Sigmoid colon (tissue), 3 donors: ENCODE results near the gene CBFA2T3.

Experiments
- POLR2A ChIP-seq, 2 donors: fragments of 450-650 bp; IDR thresholded peaks; one replicate each; pipeline ENCODE4 v1.6.1; 2016; ENCODE audit warnings: antibody characterized with exemption in 2 of 2, mild to moderate bottlenecking in 2 of 2, moderate library complexity in 2 of 2
- TF ChIP-seq, protein P1 (sequence below), 4 experiments: fragments of 450-650 bp in 3 of 4; fragments of 200-600 bp in 1 of 4; IDR thresholded peaks; one replicate each; pipeline ENCODE4 v1.5.1; 2016 to 2019; ENCODE audit warnings: antibody characterized with exemption in 4 of 4, mild to moderate bottlenecking in 3 of 4, moderate library complexity in 2 of 4

- TF ChIP-seq, protein P1, sequence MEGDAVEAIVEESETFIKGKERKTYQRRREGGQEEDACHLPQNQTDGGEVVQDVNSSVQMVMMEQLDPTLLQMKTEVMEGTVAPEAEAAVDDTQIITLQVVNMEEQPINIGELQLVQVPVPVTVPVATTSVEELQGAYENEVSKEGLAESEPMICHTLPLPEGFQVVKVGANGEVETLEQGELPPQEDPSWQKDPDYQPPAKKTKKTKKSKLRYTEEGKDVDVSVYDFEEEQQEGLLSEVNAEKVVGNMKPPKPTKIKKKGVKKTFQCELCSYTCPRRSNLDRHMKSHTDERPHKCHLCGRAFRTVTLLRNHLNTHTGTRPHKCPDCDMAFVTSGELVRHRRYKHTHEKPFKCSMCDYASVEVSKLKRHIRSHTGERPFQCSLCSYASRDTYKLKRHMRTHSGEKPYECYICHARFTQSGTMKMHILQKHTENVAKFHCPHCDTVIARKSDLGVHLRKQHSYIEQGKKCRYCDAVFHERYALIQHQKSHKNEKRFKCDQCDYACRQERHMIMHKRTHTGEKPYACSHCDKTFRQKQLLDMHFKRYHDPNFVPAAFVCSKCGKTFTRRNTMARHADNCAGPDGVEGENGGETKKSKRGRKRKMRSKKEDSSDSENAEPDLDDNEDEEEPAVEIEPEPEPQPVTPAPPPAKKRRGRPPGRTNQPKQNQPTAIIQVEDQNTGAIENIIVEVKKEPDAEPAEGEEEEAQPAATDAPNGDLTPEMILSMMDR (IDR thresholded peaks at IDR 0.05) = no peak
- TF ChIP-seq POLR2A (IDR thresholded peaks at IDR 0.05) = no peak
These were observed 65.7 kb downstream of the CBFA2T3 start for GRCh38 chr16:88911136-88911945.
